ENCODE data around the gene TMEM121B.
A peak's percentile ranks its signal among the peaks of the same experiment; 100 is the strongest.

Gene TMEM121B

DNA sequence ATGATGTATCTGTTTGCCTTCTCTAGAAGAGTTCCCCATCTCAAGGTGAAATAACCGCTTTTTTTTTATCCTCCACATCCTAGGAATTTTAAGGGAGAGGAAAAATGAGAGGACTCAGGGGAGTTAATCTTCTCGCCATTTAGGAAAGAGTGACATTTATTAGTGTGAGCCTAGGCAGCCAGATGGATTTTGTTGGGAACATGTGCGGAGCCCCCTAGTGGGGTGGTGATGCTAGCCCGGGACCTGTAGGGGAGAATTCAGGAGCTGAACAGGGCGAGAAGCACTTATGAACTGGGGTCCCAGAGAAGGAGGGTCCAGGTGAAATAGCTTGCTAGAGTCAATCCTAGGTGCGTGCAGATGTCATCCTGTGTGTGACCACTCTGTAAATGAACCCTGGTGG is 25.6 kb downstream of the TMEM121B start:
- no peak overlapping the region for H3K4me2 ChIP-seq (ENCODE audit: low read depth, low read length, poor library complexity, severe bottlenecking)
- no peaks in the 10 kb centered on the region for H3K27me3 ChIP-seq (ENCODE audit: insufficient read depth, low read length, poor library complexity, severe bottlenecking)
- no peak overlapping the region for H2AFZ ChIP-seq (ENCODE audit: low read length)
- TF ChIP-seq EZH2phosphoT487 (IDR thresholded peaks at IDR 0.05; ENCODE audit: borderline replicate concordance) (no peak), CTCF (conservative IDR thresholded peaks at IDR 0.05; ENCODE audit: low read length) (peak; percentile 68)
- H3K4me1 ChIP-seq (ENCODE audit: insufficient read depth, low read length, poor library complexity, severe bottlenecking), result peaks cover 53% of the 10 kb centered on the region
- H3K9me2 ChIP-seq (replicated peaks; ENCODE audit: low read depth, low read length), result no peaks in the 10 kb centered on the region
- peaks cover 8% of the 10 kb centered on the region; the same call in 1 of the 2 replicates for H3F3A ChIP-seq (ENCODE audit: low read depth)
- H3K79me2 ChIP-seq (ENCODE audit: insufficient read depth, low read length), result peaks cover 64% of the 10 kb centered on the region
- no peak overlapping the region for H3K9ac ChIP-seq (ENCODE audit: low read depth, low read length, poor library complexity, severe bottlenecking)
- no peaks in the 10 kb centered on the region for H3K9me3 ChIP-seq (ENCODE audit: insufficient read depth, low read depth, low read length)
- H3K4me3 ChIP-seq (ENCODE audit: low read length, poor library complexity, severe bottlenecking), result no peak overlapping the region
- H4K20me1 ChIP-seq (ENCODE audit: insufficient read depth, low read length, poor library complexity, severe bottlenecking), result peaks cover 27% of the 10 kb centered on the region
- peaks cover 28% of the 10 kb centered on the region; the same call in 1 of the 2 replicates for H3K36me3 ChIP-seq (ENCODE audit: insufficient read depth, low read length)

- peaks cover 40% of the 10 kb centered on the region for H4K20me1 ChIP-seq (ENCODE audit: insufficient read depth, low read length, poor library complexity, severe bottlenecking)
- peaks cover 87% of the 10 kb centered on the region for H3K79me2 ChIP-seq (ENCODE audit: insufficient read depth, low read length)
- no peak for TF ChIP-seq EZH2phosphoT487 (IDR thresholded peaks at IDR 0.05; ENCODE audit: borderline replicate concordance)
- TF ChIP-seq CTCF (conservative IDR thresholded peaks at IDR 0.05; ENCODE audit: low read length), result no peak
- H3K27me3 ChIP-seq (ENCODE audit: insufficient read depth, low read length, poor library complexity, severe bottlenecking), result no peaks in the 10 kb centered on the region
- no peak overlapping the region for H3K4me3 ChIP-seq (ENCODE audit: low read length, poor library complexity, severe bottlenecking)
- no peak overlapping the region for H2AFZ ChIP-seq (ENCODE audit: low read length)
- H3K4me1 ChIP-seq (ENCODE audit: insufficient read depth, low read length, poor library complexity, severe bottlenecking), result peaks cover 59% of the 10 kb centered on the region
- no peaks in the 10 kb centered on the region for H3K9me2 ChIP-seq (replicated peaks; ENCODE audit: low read depth, low read length)
- H3K4me2 ChIP-seq (ENCODE audit: low read depth, low read length, poor library complexity, severe bottlenecking), result no peak overlapping the region
- H3K36me3 ChIP-seq (ENCODE audit: insufficient read depth, low read length), result peaks cover 7% of the 10 kb centered on the region; the same call in 1 of the 2 replicates
- H3K9me3 ChIP-seq (ENCODE audit: insufficient read depth, low read depth, low read length), result no peaks in the 10 kb centered on the region
- peaks cover 2% of the 10 kb centered on the region; the same call in 1 of the 2 replicates for H3F3A ChIP-seq (ENCODE audit: low read depth)
- H3K9ac ChIP-seq (ENCODE audit: low read depth, low read length, poor library complexity, severe bottlenecking), result no peak overlapping the region
These were observed 28.1 kb downstream of the TMEM121B start for GRCh38 chr22:17093081-17093480.

- Histone ChIP-seq H3K79me2 (ENCODE audit: insufficient read depth, low read length) (peaks cover 87% of the 10 kb centered on the region), H3K9ac (ENCODE audit: low read depth, low read length, poor library complexity, severe bottlenecking) (no peak overlapping the region), H3K4me2 (ENCODE audit: low read depth, low read length, poor library complexity, severe bottlenecking) (peak overlapping the region; percentile 28), H3K36me3 (ENCODE audit: insufficient read depth, low read length) (no peaks in the 10 kb centered on the region), H3F3A (ENCODE audit: low read depth) (no peaks in the 10 kb centered on the region), H3K9me3 (ENCODE audit: insufficient read depth, low read depth, low read length) (no peaks in the 10 kb centered on the region), H3K9me2 (replicated peaks; ENCODE audit: low read depth, low read length) (no peaks in the 10 kb centered on the region), H3K27me3 (ENCODE audit: insufficient read depth, low read length, poor library complexity, severe bottlenecking) (no peaks in the 10 kb centered on the region), H4K20me1 (ENCODE audit: insufficient read depth, low read length, poor library complexity, severe bottlenecking) (peaks cover 45% of the 10 kb centered on the region), H3K4me1 (ENCODE audit: insufficient read depth, low read length, poor library complexity, severe bottlenecking) (peaks cover 58% of the 10 kb centered on the region), H3K4me3 (ENCODE audit: low read length, poor library complexity, severe bottlenecking) (no peak overlapping the region), H2AFZ (ENCODE audit: low read length) (no peak overlapping the region)
- TF ChIP-seq EZH2phosphoT487 (IDR thresholded peaks at IDR 0.05; ENCODE audit: borderline replicate concordance), result no peak
- TF ChIP-seq CTCF (conservative IDR thresholded peaks at IDR 0.05; ENCODE audit: low read length), result no peak
These were observed 29.3 kb downstream of the TMEM121B start for GRCh38 chr22:17091851-17092250.
